HL-60 (cell line): Measurements from ENCODE around the gene SH3RF3.

Experiments
- DNase-seq, 2 experiments: peaks; one replicate each; pipeline ENCODE4 v3.0.0-alpha.2; 2010 to 2020; ENCODE audit warnings: low read depth in 1 of 2, low spot score in 1 of 2
- H3K27ac ChIP-seq: fragments of 250-450 bp; sonication (Bioruptor Pico); replicated peaks from 2 replicates; pipeline ENCODE4 v1.5.1; 2020; ENCODE audit warnings: mild to moderate bottlenecking, moderate library complexity
- H3K27me3 ChIP-seq: fragments of 250-450 bp; sonication (Bioruptor Pico); 2 replicates; pipeline ENCODE4 v1.5.1; 2021; ENCODE audit warnings: mild to moderate bottlenecking, moderate library complexity; ENCODE audit not compliant: insufficient read depth, poor library complexity, severe bottlenecking
- H3K4me3 ChIP-seq: replicated peaks from 2 replicates; pipeline ENCODE4 v1.5.1; 2011; ENCODE audit warnings: mild to moderate bottlenecking, control low read depth, low read length; ENCODE audit not compliant: insufficient read depth
- GABPA ChIP-seq: IDR thresholded peaks from 2 replicates; pipeline ENCODE4 v1.6.1; 2012; ENCODE audit warnings: low read depth
- POLR2AphosphoS5 ChIP-seq: IDR thresholded peaks from 2 replicates; pipeline ENCODE4 v1.6.1; 2012; ENCODE audit warnings: low read depth
- SPI1 ChIP-seq: IDR thresholded peaks from 2 replicates; pipeline ENCODE4 v1.6.1; 2012; ENCODE audit warnings: low read depth, mild to moderate bottlenecking, borderline replicate concordance
- TF ChIP-seq, protein P1 (sequence below): IDR thresholded peaks from 2 replicates; pipeline ENCODE4 v1.6.1; 2012; ENCODE audit warnings: low read depth; ENCODE audit not compliant: insufficient replicate concordance
- TF ChIP-seq, protein P2 (sequence below): IDR thresholded peaks from one replicate; pipeline ENCODE4 v1.5.1; 2011; ENCODE audit warnings: low read length, control low read depth, inconsistent platforms; ENCODE audit not compliant: insufficient read depth

The SH3RF3 gene

DNA sequence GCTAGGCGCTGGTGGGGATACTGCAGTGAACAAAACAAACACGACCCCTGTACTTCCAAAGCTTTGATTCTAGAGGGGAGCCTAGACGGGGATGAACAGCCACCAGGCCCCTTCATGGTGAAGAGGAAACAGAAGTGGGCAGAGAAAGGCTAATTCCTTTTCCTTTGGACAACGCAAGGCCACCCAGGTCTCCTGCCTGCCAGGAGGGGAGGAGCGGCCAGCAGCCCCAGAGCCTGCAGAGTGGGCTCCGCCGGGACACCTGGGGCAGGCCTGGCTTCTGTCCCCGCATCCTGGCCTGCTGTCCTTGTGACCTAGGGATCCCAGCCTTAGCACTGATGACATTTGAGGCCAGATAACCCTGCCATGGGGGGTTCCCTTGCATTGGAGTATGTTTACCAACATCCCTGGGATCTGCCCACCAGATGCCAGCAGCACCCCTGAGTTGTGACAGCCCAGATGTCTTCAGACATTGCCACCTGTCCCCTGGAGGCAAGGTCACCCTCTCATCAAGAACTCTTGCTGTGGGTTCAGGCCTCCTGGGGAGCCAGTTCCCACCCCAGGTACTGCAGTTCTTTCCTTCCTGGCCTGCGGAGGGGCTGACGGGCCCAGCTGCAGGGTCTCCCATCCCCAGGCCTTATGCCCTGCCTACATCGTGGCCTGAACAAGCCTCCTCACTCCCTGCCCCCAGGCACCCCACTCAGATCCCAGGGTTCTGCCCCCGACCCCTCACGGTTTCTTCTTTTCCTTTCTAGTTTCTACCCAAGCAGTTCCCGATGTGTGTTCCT is 359.1 kb downstream of the SH3RF3 start:
- Histone ChIP-seq H3K4me3 (no peak overlapping the region), H3K27me3 (no peaks in the 10 kb centered on the region), H3K27ac (no peak overlapping the region)
- DNase-seq = no peak
- TF ChIP-seq GABPA (no peak), SPI1 (no peak), POLR2AphosphoS5 (no peak)
- TF ChIP-seq, protein P1, sequence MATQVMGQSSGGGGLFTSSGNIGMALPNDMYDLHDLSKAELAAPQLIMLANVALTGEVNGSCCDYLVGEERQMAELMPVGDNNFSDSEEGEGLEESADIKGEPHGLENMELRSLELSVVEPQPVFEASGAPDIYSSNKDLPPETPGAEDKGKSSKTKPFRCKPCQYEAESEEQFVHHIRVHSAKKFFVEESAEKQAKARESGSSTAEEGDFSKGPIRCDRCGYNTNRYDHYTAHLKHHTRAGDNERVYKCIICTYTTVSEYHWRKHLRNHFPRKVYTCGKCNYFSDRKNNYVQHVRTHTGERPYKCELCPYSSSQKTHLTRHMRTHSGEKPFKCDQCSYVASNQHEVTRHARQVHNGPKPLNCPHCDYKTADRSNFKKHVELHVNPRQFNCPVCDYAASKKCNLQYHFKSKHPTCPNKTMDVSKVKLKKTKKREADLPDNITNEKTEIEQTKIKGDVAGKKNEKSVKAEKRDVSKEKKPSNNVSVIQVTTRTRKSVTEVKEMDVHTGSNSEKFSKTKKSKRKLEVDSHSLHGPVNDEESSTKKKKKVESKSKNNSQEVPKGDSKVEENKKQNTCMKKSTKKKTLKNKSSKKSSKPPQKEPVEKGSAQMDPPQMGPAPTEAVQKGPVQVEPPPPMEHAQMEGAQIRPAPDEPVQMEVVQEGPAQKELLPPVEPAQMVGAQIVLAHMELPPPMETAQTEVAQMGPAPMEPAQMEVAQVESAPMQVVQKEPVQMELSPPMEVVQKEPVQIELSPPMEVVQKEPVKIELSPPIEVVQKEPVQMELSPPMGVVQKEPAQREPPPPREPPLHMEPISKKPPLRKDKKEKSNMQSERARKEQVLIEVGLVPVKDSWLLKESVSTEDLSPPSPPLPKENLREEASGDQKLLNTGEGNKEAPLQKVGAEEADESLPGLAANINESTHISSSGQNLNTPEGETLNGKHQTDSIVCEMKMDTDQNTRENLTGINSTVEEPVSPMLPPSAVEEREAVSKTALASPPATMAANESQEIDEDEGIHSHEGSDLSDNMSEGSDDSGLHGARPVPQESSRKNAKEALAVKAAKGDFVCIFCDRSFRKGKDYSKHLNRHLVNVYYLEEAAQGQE = no peak
- TF ChIP-seq, protein P2, sequence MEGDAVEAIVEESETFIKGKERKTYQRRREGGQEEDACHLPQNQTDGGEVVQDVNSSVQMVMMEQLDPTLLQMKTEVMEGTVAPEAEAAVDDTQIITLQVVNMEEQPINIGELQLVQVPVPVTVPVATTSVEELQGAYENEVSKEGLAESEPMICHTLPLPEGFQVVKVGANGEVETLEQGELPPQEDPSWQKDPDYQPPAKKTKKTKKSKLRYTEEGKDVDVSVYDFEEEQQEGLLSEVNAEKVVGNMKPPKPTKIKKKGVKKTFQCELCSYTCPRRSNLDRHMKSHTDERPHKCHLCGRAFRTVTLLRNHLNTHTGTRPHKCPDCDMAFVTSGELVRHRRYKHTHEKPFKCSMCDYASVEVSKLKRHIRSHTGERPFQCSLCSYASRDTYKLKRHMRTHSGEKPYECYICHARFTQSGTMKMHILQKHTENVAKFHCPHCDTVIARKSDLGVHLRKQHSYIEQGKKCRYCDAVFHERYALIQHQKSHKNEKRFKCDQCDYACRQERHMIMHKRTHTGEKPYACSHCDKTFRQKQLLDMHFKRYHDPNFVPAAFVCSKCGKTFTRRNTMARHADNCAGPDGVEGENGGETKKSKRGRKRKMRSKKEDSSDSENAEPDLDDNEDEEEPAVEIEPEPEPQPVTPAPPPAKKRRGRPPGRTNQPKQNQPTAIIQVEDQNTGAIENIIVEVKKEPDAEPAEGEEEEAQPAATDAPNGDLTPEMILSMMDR = no peak

DNA sequence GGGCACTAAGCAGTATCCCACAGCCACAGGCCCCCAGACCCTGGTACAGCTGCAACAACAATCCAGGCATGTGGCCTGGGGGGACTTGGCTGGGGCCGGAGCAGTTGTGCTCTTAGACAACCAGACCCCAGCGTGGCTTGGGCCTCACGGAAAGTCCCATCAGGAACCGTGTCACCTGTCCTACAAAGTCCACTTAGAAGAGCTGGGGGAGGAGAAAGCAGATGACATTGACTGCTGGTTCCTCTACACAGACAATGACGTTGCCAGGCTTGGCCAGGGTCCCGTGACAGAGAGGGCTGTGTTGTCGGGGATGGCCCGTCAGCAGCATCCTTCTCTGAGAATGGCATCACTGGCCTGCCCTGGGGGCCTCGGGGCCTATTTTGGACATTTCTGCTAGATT is 360.3 kb downstream of the SH3RF3 start:
- Histone ChIP-seq H3K4me3 (no peak overlapping the region), H3K27me3 (no peaks in the 10 kb centered on the region), H3K27ac (no peak overlapping the region)
- TF ChIP-seq, protein P2 = no peak
- TF ChIP-seq POLR2AphosphoS5 (no peak), GABPA (no peak), SPI1 (no peak)
- TF ChIP-seq, protein P1 = no peak
- DNase-seq = no peak

DNA sequence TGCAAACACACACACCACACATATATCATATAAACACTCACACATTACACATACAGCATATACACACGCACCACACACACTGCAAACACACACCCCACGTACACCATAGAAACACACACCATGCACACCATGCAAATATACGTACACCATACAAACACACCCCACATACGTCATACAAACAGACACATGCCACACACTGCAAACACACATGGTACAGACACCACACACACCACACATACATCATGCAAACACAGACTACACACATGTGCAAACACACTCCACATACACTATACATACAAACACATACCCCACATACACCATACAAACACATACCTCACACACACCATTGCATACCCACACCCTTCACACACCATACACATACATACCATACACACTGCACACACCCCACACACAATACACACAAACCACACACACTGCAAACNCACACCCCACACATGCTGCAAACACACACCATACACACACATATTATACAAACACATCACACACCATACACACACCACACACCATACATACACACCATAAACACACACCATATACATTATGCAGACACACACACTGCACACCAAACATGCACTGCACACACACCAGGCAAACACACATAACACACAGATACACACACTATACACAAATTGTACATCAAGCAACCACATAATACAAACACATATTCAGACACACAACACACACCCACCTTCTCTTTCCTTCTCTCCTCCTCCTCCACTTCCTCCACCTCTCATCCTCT is 364.4 kb downstream of the SH3RF3 start:
- DNase-seq = no peak
- no peak overlapping the region for H3K27ac ChIP-seq
- H3K4me3 ChIP-seq = no peak overlapping the region
- TF ChIP-seq GABPA = no peak
- no peaks in the 10 kb centered on the region for H3K27me3 ChIP-seq

DNA sequence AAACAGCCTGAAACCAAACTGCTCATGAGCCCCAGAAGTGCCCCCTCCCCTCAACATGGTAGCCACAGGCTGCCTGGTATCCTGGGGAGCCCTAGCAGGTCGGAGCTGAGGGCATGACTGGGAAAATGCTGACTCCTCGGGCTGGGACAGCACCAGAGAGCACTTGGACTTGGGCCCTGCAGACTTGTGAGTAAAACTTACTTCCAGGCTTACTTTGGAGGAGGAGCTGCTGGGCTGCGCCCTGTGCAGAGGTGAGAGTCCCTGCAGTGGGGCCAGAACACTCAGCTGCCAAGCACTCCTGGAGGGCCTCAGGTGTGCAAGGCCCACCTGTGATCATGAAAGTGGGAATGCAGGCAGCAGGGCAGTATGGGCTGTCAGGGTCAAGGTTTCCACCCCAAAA is 365.3 kb downstream of the SH3RF3 start:
- TF ChIP-seq SPI1 = no peak
- TF ChIP-seq, protein P1 = no peak
- no peak for TF ChIP-seq GABPA
- no peak for TF ChIP-seq POLR2AphosphoS5
- TF ChIP-seq, protein P2 = no peak
- no peak overlapping the region for H3K4me3 ChIP-seq
- no peak for DNase-seq
- H3K27me3 ChIP-seq = no peaks in the 10 kb centered on the region
- no peak overlapping the region for H3K27ac ChIP-seq
